HCT116 (cell line): ENCODE data around the gene MRPL20. TPM values are rescaled to one million over a fixed set of nuclear protein-coding genes. Genes with fewer than 3 reads are reported as not detected.

Source experiments
- ATAC-seq: fragments of 200-7000 bp; cut with Tn5 transposase; 2 replicates; pipeline ENCODE4 v1.9.1; 2020; ENCODE audit warnings: mild to moderate bottlenecking, moderate library complexity
- BruUV-seq: library from RNA; stranded (reverse); fragments of 400-500 nt; replicated peaks from 2 replicates; lab custom pipeline; 2021; lab: Mats Ljungman, UMichigan
- CTCF ChIA-PET: fragments of 300-600 bp; sonication (Branson Sonifier 250); formaldehyde crosslinking; loops from one replicate; lab custom pipeline; 2021; ENCODE audit warnings: antibody characterized with exemption; lab: Charles Lee
- POLR2A ChIA-PET: fragments of 300-600, 350-600 bp; sonication (Branson Sonifier 250); formaldehyde crosslinking; loops from one replicate; lab custom pipeline; 2021; ENCODE audit warnings: antibody characterized with exemption; lab: Charles Lee
- RAD21 ChIA-PET, 2 experiments: fragments of 300-600 bp; sonication (Branson Sonifier 250); formaldehyde crosslinking; loops; one replicate each; lab custom pipeline; 2023; ENCODE audit warnings: low total read pairs in 2 of 2; ENCODE audit not compliant: uncharacterized antibody in 2 of 2, unreplicated experiment in 2 of 2, low non-redundant PET in 1 of 2; lab: Charles Lee
- DNase-seq: peaks from one replicate; pipeline ENCODE4 v3.0.0-alpha.2; 2010; ENCODE audit warnings: low read depth, low spot score
- H2AFZ ChIP-seq: fragments of 200-600 bp; shearing (Covaris generic), sonication (generic); 2 replicates; pipeline ENCODE4 v1.6.1; 2017; ENCODE audit warnings: low read depth, mixed run types, mixed read lengths, antibody characterized with exemption, low read length; ENCODE audit not compliant: poor library complexity, severe bottlenecking
- H3K27ac ChIP-seq: 2 replicates; pipeline ENCODE4 v1.5.1; 2012; ENCODE audit warnings: low read depth, low read length
- H3K27me3 ChIP-seq: fragments of 200-600 bp; sonication (generic); 2 replicates; pipeline ENCODE4 v1.6.1; 2016; ENCODE audit warnings: mixed run types, low read length, mixed read lengths; ENCODE audit not compliant: insufficient read depth
- H3K36me3 ChIP-seq, 2 experiments: fragments of 200-500 bp in 1 of 2; fragments of 200-600 bp in 1 of 2; sonication (Bioruptor generic) in 1 of 2; sonication (generic) in 1 of 2; 2 replicates each; pipeline versions ENCODE4 v1.5.1 to v1.6.1; 2014 to 2016; ENCODE audit warnings: low read length in 2 of 2, inconsistent platforms in 1 of 2, mixed read lengths in 1 of 2, mixed run types in 1 of 2; ENCODE audit not compliant: insufficient read depth in 2 of 2, control insufficient read depth in 1 of 2
- H3K4me1 ChIP-seq, 2 experiments: fragments of 200-600 bp in 1 of 2; sonication (generic) in 1 of 2; 2 replicates each; pipeline versions ENCODE4 v1.5.1 to v1.6.1; 2012 to 2017; ENCODE audit warnings: low read length in 2 of 2, inconsistent platforms in 1 of 2, mild to moderate bottlenecking in 1 of 2, mixed read lengths in 1 of 2, mixed run types in 1 of 2, moderate library complexity in 1 of 2; ENCODE audit not compliant: insufficient read depth in 2 of 2, control insufficient read depth in 1 of 2
- H3K4me2 ChIP-seq: fragments of 200-600 bp; sonication (generic); 2 replicates; pipeline ENCODE4 v1.6.1; 2017; ENCODE audit warnings: mixed run types, low read length, mixed read lengths
- H3K4me3 ChIP-seq, 2 experiments: fragments of 200-600 bp in 1 of 2; sonication (generic) in 1 of 2; replicated peaks in 1 of 2; 2 replicates each; pipeline ENCODE4 v1.5.1; 2011 to 2016; ENCODE audit warnings: low read length in 2 of 2, control low read depth in 1 of 2, low read depth in 1 of 2, mild to moderate bottlenecking in 1 of 2, mixed read lengths in 1 of 2, mixed run types in 1 of 2
- H3K79me2 ChIP-seq: fragments of 200-600 bp; sonication (generic); 2 replicates; pipeline ENCODE4 v1.6.1; 2017; ENCODE audit warnings: mild to moderate bottlenecking, mixed run types, low read length, moderate library complexity, mixed read lengths; ENCODE audit not compliant: insufficient read depth
- H3K9ac ChIP-seq: fragments of 200-600 bp; sonication (generic); 2 replicates; pipeline ENCODE4 v1.6.1; 2016; ENCODE audit warnings: low read length, mixed read lengths
- H3K9me2 ChIP-seq: fragments of 200-600 bp; sonication (generic), shearing (Covaris generic); 2 replicates; pipeline ENCODE4 v1.6.1; 2017; ENCODE audit warnings: mixed run types, mild to moderate bottlenecking, moderate library complexity; ENCODE audit not compliant: insufficient read depth
- H3K9me3 ChIP-seq, 2 experiments: fragments of 200-500 bp in 1 of 2; fragments of 200-600 bp in 1 of 2; sonication (Bioruptor generic) in 1 of 2; sonication (generic) in 1 of 2; 2 replicates each; pipeline ENCODE4 v1.6.1; 2014 to 2017; ENCODE audit warnings: low read length in 2 of 2, mixed read lengths in 2 of 2, inconsistent platforms in 1 of 2, low read depth in 1 of 2, mild to moderate bottlenecking in 1 of 2, mixed run types in 1 of 2, moderate library complexity in 1 of 2; ENCODE audit not compliant: control insufficient read depth in 1 of 2, insufficient read depth in 1 of 2
- H4K20me1 ChIP-seq: fragments of 200-600 bp; sonication (generic), shearing (Covaris generic); 2 replicates; pipeline ENCODE4 v1.6.1; 2017; ENCODE audit warnings: mixed run types, mild to moderate bottlenecking, moderate library complexity; ENCODE audit not compliant: insufficient read depth
- CEBPB ChIP-seq: IDR thresholded peaks from 2 replicates; pipeline ENCODE4 v1.6.1; 2012; ENCODE audit warnings: low read depth
- ELF1 ChIP-seq: IDR thresholded peaks from 2 replicates; pipeline ENCODE4 v1.6.1; 2012; ENCODE audit warnings: low read depth, borderline replicate concordance
- POLR2AphosphoS5 ChIP-seq: IDR thresholded peaks from 2 replicates; pipeline ENCODE4 v1.6.1; 2011; ENCODE audit warnings: mild to moderate bottlenecking, low read depth, low read length, moderate library complexity
- RAD21 ChIP-seq: IDR thresholded peaks from 2 replicates; pipeline ENCODE4 v1.6.1; 2012; ENCODE audit warnings: low read depth, mild to moderate bottlenecking
- SRF ChIP-seq: IDR thresholded peaks from 2 replicates; pipeline ENCODE4 v1.6.1; 2012; ENCODE audit warnings: low read depth
- TCF7L2 ChIP-seq: IDR thresholded peaks from 2 replicates; pipeline ENCODE4 v1.7.0; 2011; ENCODE audit warnings: borderline replicate concordance, inconsistent platforms; ENCODE audit not compliant: insufficient read depth, insufficient read length; ENCODE audit errors: extremely low read depth
- ZNF274 ChIP-seq: fragments of 200-500 bp; sonication (Bioruptor generic); IDR thresholded peaks from 2 replicates; pipeline ENCODE4 v1.6.1; 2014; ENCODE audit warnings: mild to moderate bottlenecking, low read depth, low read length, inconsistent platforms
- intact Hi-C: fragments of 100-400 bp; cut with micrococcal nuclease; formaldehyde crosslinking; loops from 2 replicates; pipeline ENCODE4 v1.10.0; 2022
- total RNA-seq: library from RNA; stranded (reverse); gene quantifications from one replicate; pipeline ENCODE4 v1.2.1, GENCODE V29; 2021; ENCODE audit not compliant: unreplicated experiment
- TF ChIP-seq, protein P1 (sequence below): IDR thresholded peaks from 2 replicates; pipeline ENCODE4 v1.6.1; 2011; ENCODE audit warnings: mild to moderate bottlenecking, low read length, moderate library complexity; ENCODE audit not compliant: insufficient replicate concordance; ENCODE audit errors: extremely low read depth
- TF ChIP-seq, protein P2 (sequence below), 3 experiments: fragments of 200-600 bp in 1 of 3; sonication (generic) in 1 of 3; IDR thresholded peaks in 2 of 3; conservative IDR thresholded peaks in 1 of 3; 2 replicates each; pipeline ENCODE4 v1.5.1; 2012 to 2017; ENCODE audit warnings: low read depth in 2 of 3, low read length in 2 of 3, antibody characterized with exemption in 1 of 3, borderline replicate concordance in 1 of 3, control low read depth in 1 of 3, mild to moderate bottlenecking in 1 of 3, mixed read lengths in 1 of 3, mixed run types in 1 of 3, moderate library complexity in 1 of 3; ENCODE audit not compliant: insufficient read depth in 1 of 3
- TF ChIP-seq, protein P3 (sequence below): IDR thresholded peaks from 2 replicates; pipeline ENCODE4 v1.6.1; 2012

Gene MRPL20
- total RNA-seq, 1 experiment from 2014 or later: 131 TPM

DNA sequence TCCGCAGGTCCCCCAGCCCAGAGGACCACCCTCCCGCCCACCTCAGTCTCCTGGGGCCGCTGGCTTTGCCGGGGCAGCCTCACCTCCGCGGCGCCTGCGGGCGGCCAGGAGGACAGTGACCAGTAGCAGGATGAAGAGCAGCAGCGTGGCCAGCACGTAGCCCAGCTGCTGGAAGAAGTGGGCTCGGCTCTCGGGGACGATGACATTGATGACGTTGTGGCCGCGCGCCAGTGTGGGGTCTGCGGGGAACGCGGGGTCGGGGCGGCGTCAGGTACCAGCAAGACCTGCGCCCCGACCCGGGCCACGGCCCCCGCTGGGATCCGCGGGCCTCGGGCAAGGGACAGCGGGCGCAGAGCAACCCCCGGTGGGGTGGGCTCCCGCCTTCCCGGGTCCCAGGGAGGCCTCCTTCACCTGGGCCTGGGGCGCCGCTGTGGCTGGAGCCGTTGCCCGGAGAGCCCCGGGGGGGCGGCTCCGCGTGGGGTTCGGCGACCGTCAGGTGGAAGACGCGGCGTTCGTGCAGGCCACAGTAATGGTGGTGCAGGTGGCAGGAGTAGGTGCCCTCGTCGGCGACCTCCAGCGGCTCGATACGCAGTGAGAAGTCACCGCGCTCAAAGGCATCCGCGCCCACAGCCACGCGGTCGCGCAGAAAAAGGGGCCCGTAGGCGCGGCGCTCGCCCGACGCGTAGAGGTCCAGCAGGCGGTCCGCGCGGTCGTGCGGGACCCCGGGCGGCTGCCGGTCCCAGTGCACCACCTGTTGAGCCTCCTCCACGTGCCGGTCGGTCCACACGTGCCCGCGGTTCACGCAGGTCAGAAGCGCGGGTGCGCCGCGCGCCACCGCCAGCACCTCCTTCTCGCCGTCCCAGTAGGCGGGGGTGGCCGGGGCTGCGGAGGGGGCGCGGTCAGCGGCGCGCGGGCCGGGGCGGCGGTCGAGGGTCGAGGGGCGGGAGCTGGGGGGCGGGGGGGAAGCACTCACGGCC, 52.5 kb downstream of the MRPL20 start:
- POLR2A ChIA-PET: no interaction called here
- RAD21 ChIA-PET: no interaction called here
- intact Hi-C loops: no loop called here
- no peaks in the 10 kb centered on the region for H3K79me2 ChIP-seq
- no peaks in the 10 kb centered on the region for H3K27me3 ChIP-seq
- no TSS peak for BruUV-seq
- no peaks in the 10 kb centered on the region for H3K36me3 ChIP-seq
- ATAC-seq: no peak
- CTCF ChIA-PET: no interaction called here
- no peaks in the 10 kb centered on the region for H3K9me3 ChIP-seq
- no peak overlapping the region for H3K4me3 ChIP-seq
- no peak overlapping the region for H3K9ac ChIP-seq
- peaks cover 13 to 53% of the 10 kb centered on the region in 2 experiments for H3K4me1 ChIP-seq
- no peaks in the 10 kb centered on the region for H4K20me1 ChIP-seq
- no peak for DNase-seq
- TF ChIP-seq POLR2AphosphoS5 (no peak), CEBPB (no peak), ZNF274 (no peak), TCF7L2 (no peak), RAD21 (no peak), SRF (no peak), ELF1 (no peak)
- TF ChIP-seq, protein P1, sequence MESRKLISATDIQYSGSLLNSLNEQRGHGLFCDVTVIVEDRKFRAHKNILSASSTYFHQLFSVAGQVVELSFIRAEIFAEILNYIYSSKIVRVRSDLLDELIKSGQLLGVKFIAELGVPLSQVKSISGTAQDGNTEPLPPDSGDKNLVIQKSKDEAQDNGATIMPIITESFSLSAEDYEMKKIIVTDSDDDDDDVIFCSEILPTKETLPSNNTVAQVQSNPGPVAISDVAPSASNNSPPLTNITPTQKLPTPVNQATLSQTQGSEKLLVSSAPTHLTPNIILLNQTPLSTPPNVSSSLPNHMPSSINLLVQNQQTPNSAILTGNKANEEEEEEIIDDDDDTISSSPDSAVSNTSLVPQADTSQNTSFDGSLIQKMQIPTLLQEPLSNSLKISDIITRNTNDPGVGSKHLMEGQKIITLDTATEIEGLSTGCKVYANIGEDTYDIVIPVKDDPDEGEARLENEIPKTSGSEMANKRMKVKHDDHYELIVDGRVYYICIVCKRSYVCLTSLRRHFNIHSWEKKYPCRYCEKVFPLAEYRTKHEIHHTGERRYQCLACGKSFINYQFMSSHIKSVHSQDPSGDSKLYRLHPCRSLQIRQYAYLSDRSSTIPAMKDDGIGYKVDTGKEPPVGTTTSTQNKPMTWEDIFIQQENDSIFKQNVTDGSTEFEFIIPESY: no peak
- TF ChIP-seq, protein P2, sequence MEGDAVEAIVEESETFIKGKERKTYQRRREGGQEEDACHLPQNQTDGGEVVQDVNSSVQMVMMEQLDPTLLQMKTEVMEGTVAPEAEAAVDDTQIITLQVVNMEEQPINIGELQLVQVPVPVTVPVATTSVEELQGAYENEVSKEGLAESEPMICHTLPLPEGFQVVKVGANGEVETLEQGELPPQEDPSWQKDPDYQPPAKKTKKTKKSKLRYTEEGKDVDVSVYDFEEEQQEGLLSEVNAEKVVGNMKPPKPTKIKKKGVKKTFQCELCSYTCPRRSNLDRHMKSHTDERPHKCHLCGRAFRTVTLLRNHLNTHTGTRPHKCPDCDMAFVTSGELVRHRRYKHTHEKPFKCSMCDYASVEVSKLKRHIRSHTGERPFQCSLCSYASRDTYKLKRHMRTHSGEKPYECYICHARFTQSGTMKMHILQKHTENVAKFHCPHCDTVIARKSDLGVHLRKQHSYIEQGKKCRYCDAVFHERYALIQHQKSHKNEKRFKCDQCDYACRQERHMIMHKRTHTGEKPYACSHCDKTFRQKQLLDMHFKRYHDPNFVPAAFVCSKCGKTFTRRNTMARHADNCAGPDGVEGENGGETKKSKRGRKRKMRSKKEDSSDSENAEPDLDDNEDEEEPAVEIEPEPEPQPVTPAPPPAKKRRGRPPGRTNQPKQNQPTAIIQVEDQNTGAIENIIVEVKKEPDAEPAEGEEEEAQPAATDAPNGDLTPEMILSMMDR (IDR thresholded peaks at IDR 0.05 in 2 of 3, conservative IDR thresholded peaks at IDR 0.05 in 1 of 3; ENCODE audit: borderline replicate concordance in 1 of 3, insufficient read depth in 1 of 3, low read depth in 2 of 3, low read length in 2 of 3): no peak
- TF ChIP-seq, protein P3, sequence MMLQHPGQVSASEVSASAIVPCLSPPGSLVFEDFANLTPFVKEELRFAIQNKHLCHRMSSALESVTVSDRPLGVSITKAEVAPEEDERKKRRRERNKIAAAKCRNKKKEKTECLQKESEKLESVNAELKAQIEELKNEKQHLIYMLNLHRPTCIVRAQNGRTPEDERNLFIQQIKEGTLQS: no peak
- no peak overlapping the region for H3K27ac ChIP-seq
- H3K4me2 ChIP-seq: peak overlapping the region; percentile 40; the same call in 1 of the 2 replicates
- no peak overlapping the region for H2AFZ ChIP-seq
- H3K9me2 ChIP-seq: no peaks in the 10 kb centered on the region
